HG02981 (cell line): ENCODE measurements around the gene CPOX.

Experiments
- ATAC-seq: cut with Tn5 transposase; IDR thresholded peaks from one replicate; pipeline ENCODE4 v1.9.1; 2021; ENCODE audit warnings: mild to moderate bottlenecking, moderate library complexity; ENCODE audit not compliant: unreplicated experiment

Gene CPOX

DNA sequence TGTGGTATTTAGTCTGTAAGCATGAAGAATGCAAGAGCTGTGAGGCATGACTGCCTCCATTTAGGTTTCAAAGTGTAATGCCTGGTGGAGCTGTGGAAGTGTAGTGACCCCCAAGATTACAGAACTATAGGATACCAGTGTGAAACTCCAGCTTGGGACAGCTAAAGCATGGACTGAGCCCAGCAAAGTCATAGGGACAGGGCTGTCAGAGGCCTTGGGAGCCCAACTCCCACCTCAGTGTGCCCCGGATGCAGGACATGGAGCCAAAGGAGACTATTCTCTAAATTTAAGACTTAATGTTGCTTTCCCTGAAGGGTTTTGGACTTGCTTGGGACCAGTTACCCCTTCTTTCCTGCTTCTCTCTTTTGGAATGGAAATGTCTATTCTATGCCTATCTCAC lies 50.8 kb downstream of the CPOX start:
- no peak for ATAC-seq

DNA sequence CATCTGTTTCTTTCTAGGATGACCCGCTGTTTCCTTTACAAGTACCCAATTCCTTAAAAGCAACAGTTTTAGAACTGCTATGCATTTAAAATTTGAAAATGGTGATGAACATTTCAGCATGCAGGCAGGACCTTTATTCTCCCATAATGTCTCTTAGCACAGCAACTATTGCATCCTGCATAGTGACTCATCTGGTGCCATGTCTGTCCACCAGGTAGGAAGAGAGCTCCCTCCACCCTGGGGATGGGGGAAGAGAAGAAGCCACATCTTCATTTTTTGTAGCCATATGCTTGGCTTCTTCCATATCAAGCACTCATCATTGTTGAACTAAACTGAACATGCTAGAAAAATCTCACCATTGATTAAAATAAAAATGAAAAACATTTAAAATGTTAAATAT lies 51.7 kb downstream of the CPOX start:
- no peak for ATAC-seq

DNA sequence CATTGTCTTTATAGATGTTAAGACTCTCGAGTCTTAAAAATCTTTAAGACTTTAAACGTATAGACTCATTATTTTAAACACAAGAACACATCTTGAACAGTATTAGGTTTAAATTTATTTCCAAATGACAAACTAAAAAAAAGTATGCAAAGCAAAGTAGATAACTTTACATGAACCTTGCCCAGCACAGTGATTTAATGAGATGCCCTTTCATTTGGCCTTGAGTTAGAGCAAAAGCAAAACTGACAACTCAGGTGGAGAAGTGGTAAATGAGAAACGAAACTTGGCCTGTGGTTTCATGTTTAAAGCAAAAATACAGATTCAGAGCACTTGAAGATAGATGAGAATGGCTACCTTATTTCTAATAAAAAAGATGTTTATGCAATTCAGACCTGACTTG lies 53.1 kb downstream of the CPOX start:
- ATAC-seq = peak; percentile 44

DNA sequence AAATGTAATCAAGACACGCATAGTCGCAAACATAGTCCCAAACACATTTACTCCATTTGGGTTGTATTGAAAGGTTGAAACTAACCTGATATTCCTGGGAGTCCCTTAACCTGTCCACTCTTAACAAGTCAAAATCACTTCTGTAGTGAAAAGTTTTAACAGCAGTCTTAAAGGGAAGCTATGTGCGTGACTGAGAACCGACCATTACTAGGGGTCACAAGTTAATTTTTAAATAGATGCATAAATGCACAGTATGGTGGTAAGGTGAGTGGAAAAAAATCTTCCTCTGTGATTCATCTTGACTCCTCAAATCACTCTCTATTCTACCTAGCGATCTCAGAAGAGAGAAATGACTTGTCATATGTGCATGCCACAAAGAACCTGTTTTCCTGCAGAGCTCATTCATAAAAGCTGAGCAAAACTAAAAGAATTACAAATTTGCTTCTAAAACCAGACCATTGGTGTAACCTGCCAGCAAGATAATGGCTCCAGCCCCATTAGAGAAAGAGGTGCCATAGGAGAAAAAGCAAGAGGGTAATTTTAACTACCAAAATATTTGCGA lies 56.9 kb downstream of the CPOX start:
- peak; percentile 73 for ATAC-seq

DNA sequence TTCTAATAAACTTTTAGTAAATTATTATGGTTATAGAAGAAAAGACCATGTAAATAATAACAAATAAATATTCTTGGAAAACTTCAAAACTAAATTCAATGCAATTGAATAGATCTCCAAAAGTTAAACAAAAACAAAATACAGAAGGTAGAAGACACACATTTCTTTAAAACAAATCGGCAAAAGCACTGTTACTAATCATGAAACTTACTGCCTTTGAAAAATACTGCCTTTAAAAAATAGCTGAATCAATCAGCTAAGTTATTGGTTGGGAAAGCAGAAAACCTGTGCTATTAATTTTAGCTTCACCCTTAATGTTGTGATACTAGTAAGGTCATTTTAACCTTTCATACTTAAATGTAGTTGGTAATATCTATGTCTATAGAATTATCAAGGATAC lies 58.7 kb downstream of the CPOX start:
- no peak for ATAC-seq

DNA sequence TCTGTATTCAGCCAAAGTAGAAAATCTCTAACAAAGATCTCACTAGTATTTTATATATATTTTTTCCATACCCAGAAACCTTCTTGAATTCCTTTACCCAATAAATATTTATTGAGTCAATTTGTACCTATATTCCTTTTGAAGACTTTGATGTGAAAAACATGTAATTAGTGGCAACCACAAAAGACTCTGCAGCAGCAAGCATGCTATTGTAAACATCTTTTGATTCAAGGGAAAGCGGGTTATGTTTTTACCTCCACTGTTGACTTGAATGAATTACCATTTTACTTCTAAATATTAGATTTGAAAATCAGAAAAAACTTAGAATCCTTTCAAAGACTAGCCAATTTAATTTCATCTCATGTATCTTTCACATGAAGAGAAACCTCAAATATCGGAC lies 59.2 kb downstream of the CPOX start:
- no peak for ATAC-seq

DNA sequence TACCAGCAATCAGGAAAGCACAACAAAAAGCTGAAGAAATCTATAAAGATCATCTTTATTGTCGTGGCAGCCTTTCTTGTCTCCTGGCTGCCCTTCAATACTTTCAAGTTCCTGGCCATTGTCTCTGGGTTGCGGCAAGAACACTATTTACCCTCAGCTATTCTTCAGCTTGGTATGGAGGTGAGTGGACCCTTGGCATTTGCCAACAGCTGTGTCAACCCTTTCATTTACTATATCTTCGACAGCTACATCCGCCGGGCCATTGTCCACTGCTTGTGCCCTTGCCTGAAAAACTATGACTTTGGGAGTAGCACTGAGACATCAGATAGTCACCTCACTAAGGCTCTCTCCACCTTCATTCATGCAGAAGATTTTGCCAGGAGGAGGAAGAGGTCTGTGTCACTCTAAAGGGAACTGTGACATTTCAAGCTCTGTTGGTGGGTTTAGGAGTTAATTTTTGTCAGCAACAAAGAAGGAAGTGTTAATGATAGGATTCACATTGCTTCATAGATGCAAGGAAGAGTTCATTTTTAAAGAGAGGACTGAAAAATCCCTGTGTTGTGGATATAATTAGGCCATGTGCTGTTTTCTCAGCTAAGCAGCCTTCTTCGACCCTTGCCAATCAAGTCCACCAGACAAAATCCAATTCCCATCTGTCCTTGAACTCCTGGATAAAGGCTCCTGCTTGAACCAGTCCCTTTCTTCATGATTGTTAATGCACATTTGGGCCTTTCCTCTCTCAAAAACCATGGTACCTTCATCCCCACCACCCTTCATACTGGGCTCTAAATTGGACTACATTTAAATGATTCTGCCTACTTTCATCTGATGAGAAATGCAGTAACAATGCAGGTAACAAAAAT lies 60.5 kb downstream of the CPOX start:
- no peak for ATAC-seq

DNA sequence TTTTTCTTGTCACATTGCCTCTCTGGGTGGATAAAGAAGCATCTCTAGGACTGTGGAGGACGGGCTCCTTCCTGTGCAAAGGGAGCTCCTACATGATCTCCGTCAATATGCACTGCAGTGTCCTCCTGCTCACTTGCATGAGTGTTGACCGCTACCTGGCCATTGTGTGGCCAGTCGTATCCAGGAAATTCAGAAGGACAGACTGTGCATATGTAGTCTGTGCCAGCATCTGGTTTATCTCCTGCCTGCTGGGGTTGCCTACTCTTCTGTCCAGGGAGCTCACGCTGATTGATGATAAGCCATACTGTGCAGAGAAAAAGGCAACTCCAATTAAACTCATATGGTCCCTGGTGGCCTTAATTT lies 61.2 kb downstream of the CPOX start:
- ATAC-seq = no peak

DNA sequence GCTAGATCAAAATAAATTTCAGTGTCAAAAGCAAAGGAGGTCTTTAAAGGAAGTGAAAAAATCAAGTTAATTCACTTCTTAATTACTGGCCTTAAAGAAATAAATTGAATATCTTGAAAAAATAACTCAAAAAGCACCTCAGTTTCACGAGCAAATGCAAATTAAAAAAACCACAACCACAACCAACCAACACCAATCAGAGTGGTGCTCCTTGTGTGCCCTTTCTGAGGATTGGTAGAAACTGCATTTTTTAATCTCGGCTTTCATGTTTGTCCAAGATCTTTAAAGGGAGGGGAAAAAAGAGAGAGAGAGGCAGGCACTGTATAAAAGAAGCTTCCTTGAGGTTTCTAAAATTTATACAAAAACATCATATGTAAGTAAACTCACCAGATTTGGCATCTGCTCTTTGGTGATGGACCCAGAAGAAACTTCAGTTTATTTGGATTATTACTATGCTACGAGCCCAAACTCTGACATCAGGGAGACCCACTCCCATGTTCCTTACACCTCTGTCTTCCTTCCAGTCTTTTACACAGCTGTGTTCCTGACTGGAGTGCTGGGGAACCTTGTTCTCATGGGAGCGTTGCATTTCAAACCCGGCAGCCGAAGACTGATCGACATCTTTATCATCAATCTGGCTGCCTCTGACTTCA lies 61.7 kb downstream of the CPOX start, which contains the start of gene GPR15:
Gene GPR15, plus strand, starts transcription at position 357 of the 653 bp plus-strand sequence. Its CDS starts 56 bp downstream, at position 413.
- peak; percentile 26 for ATAC-seq

DNA sequence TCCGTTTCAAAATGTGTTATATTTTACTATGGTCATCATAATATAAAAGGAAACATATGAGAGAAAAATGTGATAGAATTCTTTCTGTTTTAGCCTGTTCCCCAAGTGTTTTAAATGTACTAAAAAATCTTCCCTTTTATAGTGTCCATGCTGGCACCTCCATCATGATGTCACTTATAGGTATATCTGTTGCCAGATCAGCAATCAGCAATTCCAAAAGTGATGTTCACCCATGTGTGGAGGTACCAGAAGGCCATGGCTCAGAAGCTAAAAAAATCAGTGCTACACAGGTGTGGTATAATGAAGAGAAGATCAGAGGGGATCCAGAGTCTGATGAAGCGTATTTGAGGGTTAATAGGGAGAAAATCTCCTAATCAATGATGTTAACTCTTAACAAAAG lies 62.7 kb downstream of the CPOX start:
- no peak for ATAC-seq

DNA sequence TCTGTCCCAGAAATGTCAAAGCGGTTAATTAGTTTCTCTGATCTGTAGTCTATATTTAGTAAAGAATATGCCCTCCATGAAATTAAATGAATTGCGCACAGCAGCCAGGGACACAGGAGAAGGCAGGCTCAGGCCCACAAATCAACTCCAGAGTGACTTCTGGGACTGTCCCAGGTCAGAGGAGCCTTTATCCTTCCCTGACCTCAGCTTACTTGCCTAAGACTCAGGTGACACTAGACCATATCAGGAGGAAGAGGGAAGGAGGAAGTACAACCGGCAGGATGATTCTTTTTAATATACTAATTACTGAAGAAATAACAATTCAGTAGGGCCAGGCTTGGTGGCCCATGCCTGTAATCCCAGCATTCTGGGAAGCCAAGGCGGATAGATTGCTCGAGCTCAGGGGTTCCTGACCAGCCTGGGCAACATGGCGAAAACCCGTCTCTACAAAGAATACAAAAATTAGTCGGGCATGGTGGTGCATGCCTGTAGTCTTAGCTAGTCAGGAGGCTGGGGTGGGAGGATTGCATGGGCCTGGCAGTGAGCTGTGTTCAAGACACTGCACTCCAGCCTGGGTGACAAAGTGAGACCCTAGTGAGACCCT lies 63.5 kb downstream of the CPOX start:
- no peak for ATAC-seq
